H1 (cell line): Measurements from ENCODE around the gene TPRX1. TPM values are rescaled to one million over a fixed set of nuclear protein-coding genes. Genes with fewer than 3 reads are reported as not detected.

ENCODE experiments used
- CTCF ChIA-PET: fragments of 300-600 bp; sonication (Branson Sonifier 250); formaldehyde crosslinking; loops from one replicate; lab custom pipeline; 2021; ENCODE audit not compliant: partially characterized antibody; lab: Charles Lee
- POLR2A ChIA-PET: fragments of 300-600 bp; sonication (Branson Sonifier 250); formaldehyde crosslinking; loops from one replicate; lab custom pipeline; 2021; ENCODE audit warnings: inconsistent platforms; ENCODE audit not compliant: partially characterized antibody; lab: Charles Lee
- DNase-seq, 2 experiments: peaks; one replicate each; pipeline versions ENCODE4 v3.0.0 to v3.0.0-alpha.2; 2010 to 2022; ENCODE audit warnings: low spot score in 2 of 2, low read depth in 1 of 2, mixed read lengths in 1 of 2
- FAIRE-seq: peaks from 2 replicates; lab custom pipeline; 2011; peaks lifted over from hg19 to GRCh38; lab: Jason Lieb, UNC
- H2AFZ ChIP-seq: 2 replicates; pipeline ENCODE4 v1.8.1; 2012; ENCODE audit warnings: low read length, inconsistent platforms
- H2AK5ac ChIP-seq: 2 replicates; pipeline ENCODE4 v1.6.1; 2013; ENCODE audit warnings: low read depth, low read length
- H2BK120ac ChIP-seq: replicated peaks from 2 replicates; pipeline ENCODE3; 2013; ENCODE audit warnings: low read depth, low read length, inconsistent platforms
- H2BK12ac ChIP-seq: 2 replicates; pipeline ENCODE4 v1.6.1; 2013; ENCODE audit warnings: low read depth, low read length
- H2BK15ac ChIP-seq: 2 replicates; pipeline ENCODE4 v1.6.1; 2013; ENCODE audit warnings: low read length
- H2BK20ac ChIP-seq: 2 replicates; pipeline ENCODE4 v1.6.1; 2013; ENCODE audit warnings: low read length
- H2BK5ac ChIP-seq: 2 replicates; pipeline ENCODE4 v1.6.1; 2013; ENCODE audit warnings: low read depth, low read length
- H3K14ac ChIP-seq: 2 replicates; pipeline ENCODE4 v1.6.1; 2013; ENCODE audit warnings: inconsistent platforms; ENCODE audit not compliant: insufficient read length
- H3K18ac ChIP-seq: 2 replicates; pipeline ENCODE4 v1.6.1; 2013; ENCODE audit warnings: low read length; ENCODE audit errors: extremely low read depth
- H3K23ac ChIP-seq: 2 replicates; pipeline ENCODE4 v1.6.1; 2013; ENCODE audit warnings: inconsistent platforms; ENCODE audit not compliant: insufficient read length
- H3K23me2 ChIP-seq: 2 replicates; pipeline ENCODE4 v1.6.1; 2013; ENCODE audit warnings: low read depth, low read length
- H3K27ac ChIP-seq: 2 replicates; pipeline ENCODE4 v1.6.1; 2011; ENCODE audit warnings: low read depth, low read length, inconsistent platforms
- H3K27me3 ChIP-seq, 4 experiments: replicated peaks in 1 of 4; 1 replicate in 1 of 4; 2 replicates in 3 of 4; pipeline versions ENCODE4 v1.6.1 to v1.8.1; 2011 to 2013; ENCODE audit warnings: low read length in 3 of 4, mild to moderate bottlenecking in 3 of 4, inconsistent platforms in 2 of 4, mixed read lengths in 2 of 4, moderate library complexity in 1 of 4; ENCODE audit not compliant: control insufficient read depth in 3 of 4, insufficient read depth in 3 of 4; ENCODE audit errors: extremely low read depth in 1 of 4
- H3K36me3 ChIP-seq, 4 experiments: 2 replicates each; pipeline versions ENCODE4 v1.6.1 to v1.8.1; 2011 to 2013; ENCODE audit warnings: mild to moderate bottlenecking in 4 of 4, low read length in 3 of 4, moderate library complexity in 2 of 4, control low read depth in 1 of 4, inconsistent platforms in 1 of 4; ENCODE audit not compliant: insufficient read depth in 4 of 4, control insufficient read depth in 2 of 4
- H3K4ac ChIP-seq: replicated peaks from 2 replicates; pipeline ENCODE3; 2013; ENCODE audit warnings: low read length, low read depth, mixed read lengths, inconsistent platforms; ENCODE audit not compliant: insufficient read length
- H3K4me1 ChIP-seq, 4 experiments: replicated peaks in 1 of 4; 1 replicate in 1 of 4; 2 replicates in 3 of 4; pipeline versions ENCODE4 v1.6.1 to v1.8.1; 2011 to 2013; ENCODE audit warnings: low read length in 3 of 4, inconsistent platforms in 2 of 4, mixed read lengths in 1 of 4; ENCODE audit not compliant: insufficient read depth in 4 of 4, control insufficient read depth in 3 of 4
- H3K4me2 ChIP-seq, 2 experiments: 2 replicates each; pipeline versions ENCODE4 v1.6.1 to v1.8.1; 2011 to 2013; ENCODE audit warnings: low read depth in 2 of 2, low read length in 2 of 2, control low read depth in 1 of 2, inconsistent platforms in 1 of 2, mild to moderate bottlenecking in 1 of 2; ENCODE audit not compliant: insufficient read depth in 1 of 2
- H3K4me3 ChIP-seq, 4 experiments: fragments of 200-600, 300-600 bp in 1 of 4; sonication (generic), shearing (Covaris generic), sonication (Bioruptor Twin) in 1 of 4; 2 replicates each; pipeline versions ENCODE4 v1.5.1 to v1.8.1; 2011 to 2016; ENCODE audit warnings: low read length in 4 of 4, low read depth in 3 of 4, control low read depth in 2 of 4, inconsistent platforms in 2 of 4, mild to moderate bottlenecking in 2 of 4, mixed read lengths in 1 of 4, moderate library complexity in 1 of 4; ENCODE audit not compliant: insufficient read depth in 2 of 4; ENCODE audit errors: extremely low read depth in 1 of 4
- H3K56ac ChIP-seq: replicated peaks from 2 replicates; pipeline ENCODE3; 2013; ENCODE audit warnings: low read depth, mild to moderate bottlenecking, mixed read lengths, low read length, inconsistent platforms; ENCODE audit not compliant: insufficient read length
- H3K79me1 ChIP-seq: 2 replicates; pipeline ENCODE4 v1.6.1; 2013; ENCODE audit warnings: low read depth, low read length, control low read depth
- H3K79me2 ChIP-seq, 2 experiments: 2 replicates each; pipeline versions ENCODE4 v1.6.1 to v1.8.1; 2012 to 2013; ENCODE audit warnings: low read length in 2 of 2, mild to moderate bottlenecking in 2 of 2, inconsistent platforms in 1 of 2; ENCODE audit not compliant: insufficient read depth in 2 of 2, control insufficient read depth in 1 of 2
- H3K9ac ChIP-seq, 4 experiments: replicated peaks in 1 of 4; 1 replicate in 1 of 4; 2 replicates in 3 of 4; pipeline versions ENCODE4 v1.6.1 to v1.8.1; 2011 to 2013; ENCODE audit warnings: low read depth in 3 of 4, low read length in 3 of 4, control low read depth in 2 of 4, mild to moderate bottlenecking in 2 of 4, moderate library complexity in 2 of 4, inconsistent platforms in 1 of 4; ENCODE audit errors: extremely low read depth in 1 of 4
- H3K9me3 ChIP-seq, 2 experiments: 2 replicates each; pipeline versions ENCODE4 v1.6.1 to v1.8.1; 2012 to 2013; ENCODE audit warnings: mild to moderate bottlenecking in 2 of 2, moderate library complexity in 2 of 2, control low read depth in 1 of 2, inconsistent platforms in 1 of 2, low read depth in 1 of 2, low read length in 1 of 2, mixed read lengths in 1 of 2; ENCODE audit not compliant: insufficient read depth in 2 of 2
- H4K20me1 ChIP-seq, 2 experiments: replicated peaks in 1 of 2; 2 replicates each; pipeline versions ENCODE3 to v1.8.1; 2011 to 2013; ENCODE audit warnings: inconsistent platforms in 2 of 2, low read length in 2 of 2, mild to moderate bottlenecking in 1 of 2; ENCODE audit not compliant: insufficient read depth in 2 of 2, control insufficient read depth in 1 of 2
- H4K5ac ChIP-seq: 2 replicates; pipeline ENCODE4 v1.6.1; 2013; ENCODE audit warnings: low read length, low read depth, mixed read lengths, inconsistent platforms; ENCODE audit not compliant: insufficient read length
- H4K8ac ChIP-seq: 2 replicates; pipeline ENCODE4 v1.8.0; 2013; ENCODE audit warnings: mild to moderate bottlenecking, moderate library complexity, low read length, inconsistent platforms; ENCODE audit not compliant: insufficient read depth; ENCODE audit errors: extremely low read depth
- H4K91ac ChIP-seq: replicated peaks from 2 replicates; pipeline ENCODE3; 2013; ENCODE audit warnings: low read length, mixed read lengths, inconsistent platforms; ENCODE audit not compliant: insufficient read length
- BCL11A ChIP-seq, 2 experiments: IDR thresholded peaks; one replicate each; pipeline ENCODE4 v1.6.1; 2011; ENCODE audit warnings: low read depth in 2 of 2, low read length in 2 of 2, mild to moderate bottlenecking in 2 of 2
- CHD2 ChIP-seq: IDR thresholded peaks from 2 replicates; pipeline ENCODE4 v1.6.1; 2012; ENCODE audit warnings: low read length, improper control_type of control experiment
- CTBP2 ChIP-seq: IDR thresholded peaks from 2 replicates; pipeline ENCODE4 v1.7.0; 2011; ENCODE audit warnings: borderline replicate concordance, mild to moderate bottlenecking, moderate library complexity, mixed read lengths, low read length; ENCODE audit not compliant: insufficient read depth, insufficient read length
- GTF2F1 ChIP-seq: IDR thresholded peaks from 2 replicates; pipeline ENCODE4 v1.6.1; 2012; ENCODE audit warnings: low read depth, low read length, improper control_type of control experiment, borderline replicate concordance
- HDAC2 ChIP-seq, 2 experiments: fragments of 300-600 bp in 1 of 2; sonication (generic) in 1 of 2; IDR thresholded peaks; 2 replicates each; pipeline ENCODE4 v1.6.1; 2011 to 2012; ENCODE audit warnings: low read depth in 2 of 2, low read length in 2 of 2, mild to moderate bottlenecking in 2 of 2, moderate library complexity in 2 of 2, borderline replicate concordance in 1 of 2, inconsistent platforms in 1 of 2
- HDAC6 ChIP-seq: IDR thresholded peaks from one replicate; pipeline ENCODE4 v1.7.1; 2012; ENCODE audit warnings: low read depth, mild to moderate bottlenecking, inconsistent platforms, low read length, moderate library complexity
- JUND ChIP-seq: IDR thresholded peaks from 2 replicates; pipeline ENCODE4 v1.6.1; 2011; ENCODE audit warnings: mild to moderate bottlenecking, improper control_type of control experiment, low read length
- NANOG ChIP-seq: IDR thresholded peaks from 2 replicates; pipeline ENCODE4 v1.6.1; 2011; ENCODE audit warnings: low read length, low read depth, mild to moderate bottlenecking, inconsistent platforms; ENCODE audit not compliant: insufficient read depth, poor library complexity, severe bottlenecking
- POU5F1 ChIP-seq: IDR thresholded peaks from 2 replicates; pipeline ENCODE4 v1.6.1; 2011; ENCODE audit warnings: low read depth, mild to moderate bottlenecking, low read length, moderate library complexity
- RAD21 ChIP-seq, 2 experiments: IDR thresholded peaks in 1 of 2; conservative IDR thresholded peaks in 1 of 2; 2 replicates each; pipeline ENCODE4 v1.6.1; 2011; ENCODE audit warnings: low read depth in 2 of 2, low read length in 2 of 2, improper control_type of control experiment in 1 of 2, inconsistent platforms in 1 of 2, mild to moderate bottlenecking in 1 of 2, moderate library complexity in 1 of 2
- RBBP5 ChIP-seq: IDR thresholded peaks from 2 replicates; pipeline ENCODE4 v1.7.1; 2012; ENCODE audit warnings: low read depth, mild to moderate bottlenecking, inconsistent platforms, low read length, moderate library complexity, borderline replicate concordance
- SP2 ChIP-seq: IDR thresholded peaks from 2 replicates; pipeline ENCODE4 v1.6.1; 2012; ENCODE audit warnings: mild to moderate bottlenecking, low read length, inconsistent platforms
- SP4 ChIP-seq: IDR thresholded peaks from 2 replicates; pipeline ENCODE4 v1.6.1; 2012; ENCODE audit warnings: low read length, inconsistent platforms
- SRF ChIP-seq: IDR thresholded peaks from 2 replicates; pipeline ENCODE4 v1.6.1; 2011; ENCODE audit warnings: mild to moderate bottlenecking, low read depth, low read length, moderate library complexity
- WGBS, 2 experiments: shearing (Covaris generic) in 1 of 2; methylation state at CpG; one replicate each; pipeline versions ENCODE4 v1.1.6 to v1.1.7; 2013 to 2015; ENCODE audit warnings: low lambda C conversion rate in 2 of 2, mixed read lengths in 2 of 2, inconsistent platforms in 1 of 2, low coverage in 1 of 2, missing lambda C conversion rate in 1 of 2; ENCODE audit not compliant: insufficient replicate concordance in 2 of 2, insufficient coverage in 1 of 2, insufficient read length in 1 of 2; ENCODE audit errors: extremely low coverage in 1 of 2, missing lambda C conversion rate in 1 of 2; 5-methylcytosine and 5-hydroxymethylcytosine counted together
- polyA plus RNA-seq, 7 experiments: library from polyadenylated mRNA; depleted of rRNA in 3 of 7; stranded (reverse) in 5 of 7; unstranded in 2 of 7; fragments of >200 nt in 5 of 7; fragments of 200-250 nt in 2 of 7; gene quantifications; 1 replicate in 5 of 7; 2 replicates in 1 of 7; 4 replicates in 1 of 7; pipeline versions ENCODE4 v1.2.1 to v1.2.3, GENCODE V29; 2011 to 2013; ENCODE audit warnings: missing spikeins in 2 of 7, mixed read lengths in 2 of 7
- total RNA-seq: library from RNA; stranded (reverse); fragmentation: NEBNext Ultra II Directional; extraction: Animal tissue kit (Norgen Biotek cat#: 25700); gene quantifications from 2 replicates; pipeline ENCODE4 v1.2.1, GENCODE V29; 2021

The TPRX1 gene
- total and polyA plus RNA-seq, 2 of the 8 experiments (the other 6 are each of a cell fraction or from before 2014, with no cell fraction given), result 0.03 TPM; not detected in 1

DNA sequence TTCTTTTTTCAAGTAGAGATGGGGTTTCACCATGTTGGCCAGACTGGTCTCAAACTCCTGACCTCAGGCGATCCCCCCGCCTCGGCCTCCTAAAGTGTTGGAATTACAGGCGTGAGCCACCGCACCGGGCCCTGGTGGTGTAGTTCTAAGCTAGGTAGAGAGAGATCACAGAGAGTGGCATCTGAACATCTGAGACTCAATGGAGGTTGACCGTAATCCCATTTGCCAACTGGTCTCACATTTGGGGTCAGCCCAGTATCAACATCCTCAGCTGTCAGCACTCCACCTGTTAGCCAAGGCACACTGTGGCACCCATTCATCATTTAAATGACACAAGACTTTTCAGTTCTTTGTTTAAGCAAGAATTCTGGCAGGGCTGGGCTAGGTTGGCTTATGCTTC, 17.8 kb downstream of the TPRX1 start:
- WGBS, 2 experiments, result 85% methylated on average over 7 of the region's 7 CpGs; no CpG with 5 or more reads in 1 of the 2 experiments
- Histone ChIP-seq H3K4me3 (no peak overlapping the region), H3K79me1 (peaks cover 4% of the 10 kb centered on the region), H3K9ac (no peak overlapping the region; a peak in 1 of 7 replicates), H3K23me2 (no peaks in the 10 kb centered on the region), H2BK5ac (no peak overlapping the region), H4K5ac (no peak overlapping the region), H2BK15ac (no peak overlapping the region), H2BK120ac (no peak overlapping the region), H3K56ac (no peak overlapping the region), H3K4ac (no peak overlapping the region), H3K79me2 (no peaks in the 10 kb centered on the region), H3K4me1 (no peaks in the 10 kb centered on the region; a peak in 3 of 7 replicates), H2AK5ac (no peak overlapping the region), H2BK12ac (no peak overlapping the region), H3K27ac (no peak overlapping the region), H2AFZ (no peak overlapping the region), H3K14ac (no peak overlapping the region), H4K91ac (no peak overlapping the region), H3K36me3 (peaks cover 16 to 37% (median 29%) of the 10 kb centered on the region in 4 experiments), H2BK20ac (no peak overlapping the region), H3K27me3 (no peaks in the 10 kb centered on the region), H4K20me1 (peaks cover 0 to 12% of the 10 kb centered on the region in 2 experiments), H3K4me2 (no peak overlapping the region), H3K18ac (no peak overlapping the region), H3K9me3 (no peaks in the 10 kb centered on the region), H3K23ac (no peak overlapping the region), H4K8ac (no peak overlapping the region)
- no peak for FAIRE-seq
- ChIA-PET CTCF (interaction anchor here (0.7 to 7.7 kb wide), 3 partner anchors 20 to 236 kb away, joined by 3 to 150 read pairs (median 72); partner anchors contain the start of gene EHD2), POLR2A (interaction anchor here (1.0 to 5.1 kb wide), 4 partner anchors 8 to 62 kb away, joined by 3 to 46 read pairs (median 20); partner anchors contain the start of gene SELENOW)
- DNase-seq, result no peak
- TF ChIP-seq CHD2 (no peak), SRF (no peak), HDAC6 (no peak), SP2 (no peak), SP4 (no peak), CTBP2 (no peak), JUND (no peak), GTF2F1 (no peak), NANOG (no peak), HDAC2 (IDR thresholded peaks at IDR 0.05; ENCODE audit: borderline replicate concordance in 1 of 2, low read depth in 2 of 2, low read length in 2 of 2) (no peak), BCL11A (IDR thresholded peaks at IDR 0.05; ENCODE audit: low read depth in 2 of 2, low read length in 2 of 2) (no peak), POU5F1 (no peak), RAD21 (IDR thresholded peaks at IDR 0.05 in 1 of 2, conservative IDR thresholded peaks at IDR 0.05 in 1 of 2; ENCODE audit: low read depth in 2 of 2, low read length in 2 of 2) (no peak), RBBP5 (no peak)
